Neural cell (in vitro differentiated cells): ENCODE measurements around the gene SLC2A1. TPM values are rescaled to one million over a fixed set of nuclear protein-coding genes. Genes with fewer than 3 reads are reported as not detected.
A peak's percentile ranks its signal among the peaks of the same experiment; 100 is the strongest.

Experiments used
- H2AFZ ChIP-seq: fragments of 200-600, 300-800 bp; sonication (generic), shearing (Covaris generic); 2 replicates; pipeline ENCODE4 v1.6.0; 2014; ENCODE audit warnings: low read depth, mild to moderate bottlenecking, antibody characterized with exemption, low read length, moderate library complexity
- H3F3A ChIP-seq: fragments of 200-600 bp; shearing (Covaris generic); 2 replicates; pipeline ENCODE4 v1.6.1; 2016; ENCODE audit warnings: mild to moderate bottlenecking, moderate library complexity, mixed read lengths, antibody characterized with exemption, low read length; ENCODE audit not compliant: insufficient read depth, poor library complexity, severe bottlenecking
- H3K27ac ChIP-seq: fragments of 200-600, 300-800 bp; sonication (generic), shearing (Covaris generic); 2 replicates; pipeline ENCODE4 v1.5.1; 2014; ENCODE audit warnings: mild to moderate bottlenecking, low read length, moderate library complexity
- H3K27me3 ChIP-seq: fragments of 300-800, 200-600 bp; sonication (generic), shearing (Covaris generic); 2 replicates; pipeline ENCODE4 v1.6.0; 2014; ENCODE audit warnings: mild to moderate bottlenecking, low read depth, low read length, moderate library complexity; ENCODE audit not compliant: insufficient read depth
- H3K36me3 ChIP-seq: fragments of 300-800, 200-600 bp; sonication (generic), shearing (Covaris generic); 2 replicates; pipeline ENCODE4 v1.5.1; 2014; ENCODE audit warnings: mild to moderate bottlenecking, antibody characterized with exemption, low read length, moderate library complexity; ENCODE audit not compliant: insufficient read depth
- H3K4me2 ChIP-seq: fragments of 300-800, 200-600 bp; sonication (generic), shearing (Covaris generic); 2 replicates; pipeline ENCODE4 v1.6.0; 2014; ENCODE audit warnings: mild to moderate bottlenecking, low read length
- H3K4me3 ChIP-seq: fragments of 300-800, 200-600 bp; sonication (generic), shearing (Covaris generic); 2 replicates; pipeline ENCODE4 v1.5.1; 2014; ENCODE audit warnings: mild to moderate bottlenecking, low read length, moderate library complexity
- H3K79me2 ChIP-seq: fragments of 200-600 bp; shearing (Covaris generic); replicated peaks from 2 replicates; pipeline ENCODE4 v1.6.0; 2014; ENCODE audit warnings: mild to moderate bottlenecking, low read length, moderate library complexity; ENCODE audit not compliant: insufficient read depth
- H3K9ac ChIP-seq: fragments of 300-800, 200-600 bp; sonication (generic), shearing (Covaris generic); 2 replicates; pipeline ENCODE4 v1.6.1; 2016; ENCODE audit warnings: mild to moderate bottlenecking, low read length, mixed read lengths
- H3K9me2 ChIP-seq: fragments of 200-600 bp; shearing (Covaris generic); 2 replicates; pipeline ENCODE4 v1.6.1; 2016; ENCODE audit warnings: mild to moderate bottlenecking, low read length, mixed read lengths; ENCODE audit not compliant: insufficient read depth
- H3K9me3 ChIP-seq: fragments of 200-600, 300-800 bp; sonication (generic), shearing (Covaris generic); 2 replicates; pipeline ENCODE4 v1.6.1; 2016; ENCODE audit warnings: mild to moderate bottlenecking, mixed run types, low read length, moderate library complexity, mixed read lengths
- H4K20me1 ChIP-seq: fragments of 200-600 bp; shearing (Covaris generic); 2 replicates; pipeline ENCODE4 v1.6.1; 2016; ENCODE audit warnings: mild to moderate bottlenecking, mixed run types; ENCODE audit not compliant: insufficient read depth
- CTCF ChIP-seq: fragments of 450-650 bp; IDR thresholded peaks from 2 replicates; pipeline ENCODE4 v1.5.1; 2014; ENCODE audit warnings: antibody characterized with exemption, mild to moderate bottlenecking, moderate library complexity; ENCODE audit not compliant: poor library complexity, severe bottlenecking
- EP300 ChIP-seq: fragments of 450-650 bp; conservative IDR thresholded peaks from 2 replicates; pipeline ENCODE4 v1.6.1; 2014; ENCODE audit warnings: antibody characterized with exemption, mild to moderate bottlenecking, moderate library complexity; ENCODE audit not compliant: poor library complexity, severe bottlenecking
- EZH2 ChIP-seq: fragments of 200-600, 300-800 bp; shearing (Covaris generic), sonication (generic); IDR thresholded peaks from 2 replicates; pipeline ENCODE4 v1.6.1; 2014; ENCODE audit warnings: antibody characterized with exemption, low read length, borderline replicate concordance, mild to moderate bottlenecking; ENCODE audit not compliant: insufficient read depth, poor library complexity, severe bottlenecking
- MXI1 ChIP-seq: fragments of 450-650 bp; conservative IDR thresholded peaks from 2 replicates; pipeline ENCODE4 v1.6.1; 2014; ENCODE audit warnings: antibody characterized with exemption, mild to moderate bottlenecking; ENCODE audit not compliant: poor library complexity, severe bottlenecking
- POLR2AphosphoS5 ChIP-seq: IDR thresholded peaks from 2 replicates; pipeline ENCODE4 v1.6.1; 2012
- RAD21 ChIP-seq: fragments of 450-650 bp; conservative IDR thresholded peaks from 2 replicates; pipeline ENCODE4 v1.6.1; 2014; ENCODE audit warnings: antibody characterized with exemption, mild to moderate bottlenecking, moderate library complexity
- REST ChIP-seq: IDR thresholded peaks from 2 replicates; pipeline ENCODE4 v1.6.1; 2012; ENCODE audit warnings: borderline replicate concordance
- SMC3 ChIP-seq: fragments of 450-650 bp; conservative IDR thresholded peaks from 2 replicates; pipeline ENCODE4 v1.6.1; 2014; ENCODE audit warnings: antibody characterized with exemption, mild to moderate bottlenecking, moderate library complexity; ENCODE audit not compliant: poor library complexity
- TAF1 ChIP-seq: IDR thresholded peaks from 2 replicates; pipeline ENCODE4 v1.6.1; 2012; ENCODE audit warnings: low read depth
- polyA plus RNA-seq: library from polyadenylated mRNA; depleted of rRNA; stranded (reverse); fragments of >200 nt; gene quantifications from 2 replicates; pipeline ENCODE4 v1.2.3, GENCODE V29; 2014
- small RNA-seq, 3 experiments: library from RNA; depleted of rRNA; stranded (forward); fragments of <200 nt; gene quantifications; one replicate each; pipeline ENCODE3, GENCODE V24; 2012

The SLC2A1 gene
- polyA plus RNA-seq, 1 donor from 2014 or later: 39.4 TPM

GRCh38 chr1:42877380-42877779 is 81.3 kb downstream of the SLC2A1 start:
- Histone ChIP-seq H3K36me3 (no peaks in the 10 kb centered on the region), H3K27ac (no peak overlapping the region), H2AFZ (no peak overlapping the region), H3K4me2 (no peak overlapping the region), H3K9ac (no peak overlapping the region), H4K20me1 (no peaks in the 10 kb centered on the region), H3K9me2 (no peaks in the 10 kb centered on the region), H3K9me3 (no peaks in the 10 kb centered on the region), H3K27me3 (no peaks in the 10 kb centered on the region), H3K4me3 (no peak overlapping the region), H3F3A (no peaks in the 10 kb centered on the region), H3K79me2 (no peaks in the 10 kb centered on the region)
- TF ChIP-seq POLR2AphosphoS5 (no peak), REST (peak; percentile 40)

- H3K4me3 ChIP-seq: no peak overlapping the region
- no peak overlapping the region for H3K27ac ChIP-seq
- no peak overlapping the region for H3K4me2 ChIP-seq
- no peaks in the 10 kb centered on the region for H3K9me2 ChIP-seq
- no peaks in the 10 kb centered on the region for H3K79me2 ChIP-seq
- H3K9ac ChIP-seq: no peak overlapping the region
- no peaks in the 10 kb centered on the region for H3K9me3 ChIP-seq
- no peaks in the 10 kb centered on the region for H3K36me3 ChIP-seq
- H4K20me1 ChIP-seq: no peaks in the 10 kb centered on the region
- TF ChIP-seq CTCF (no peak), REST (no peak), TAF1 (no peak), EP300 (no peak), MXI1 (no peak), RAD21 (no peak), SMC3 (no peak), POLR2AphosphoS5 (no peak), EZH2 (no peak)
- H3F3A ChIP-seq: no peaks in the 10 kb centered on the region
- no peaks in the 10 kb centered on the region for H3K27me3 ChIP-seq
- H2AFZ ChIP-seq: no peak overlapping the region
These were observed 82.7 kb downstream of the SLC2A1 start for GRCh38 chr1:42876009-42876408.

Small RNA genes lying within 50 kb of the gene (small RNA-seq; reads per million reads assigned to genes)
- 0 reads per million in 3 experiments for gene RNU6-880P

Other genes starting within 250 kb of the SLC2A1 start
- not detected in 2 replicates for gene CLDN19, start 218.6 kb downstream of the SLC2A1 start, polyA plus RNA-seq
- gene P3H1, start 191.8 kb downstream of the SLC2A1 start, polyA plus RNA-seq: 32.4 and 47.6 TPM in 2 replicates
- 10.2 and 26.7 TPM in 2 replicates for gene C1orf50, start 191.6 kb downstream of the SLC2A1 start, polyA plus RNA-seq
- gene TMEM269, start 173.9 kb downstream of the SLC2A1 start, polyA plus RNA-seq: 1.1 and 1.9 TPM in 2 replicates
- gene ERMAP, start 141.7 kb downstream of the SLC2A1 start, polyA plus RNA-seq: 10.2 and 10.6 TPM in 2 replicates
- 210 and 231 TPM in 2 replicates for gene SVBP, start 141.5 kb downstream of the SLC2A1 start, polyA plus RNA-seq
- 14.9 and 16.2 TPM in 2 replicates for gene ZNF691, start 112.3 kb downstream of the SLC2A1 start, polyA plus RNA-seq
- gene EBNA1BP2, start 213.4 kb upstream of the SLC2A1 start, polyA plus RNA-seq: 100 and 102 TPM in 2 replicates
- gene CFAP57, start 213.5 kb upstream of the SLC2A1 start, polyA plus RNA-seq: 0.17 and 0.30 TPM in 2 replicates